Fibroblast of lung (primary cell): Measurements from ENCODE around the gene C16orf96. TPM values are rescaled to one million over a fixed set of nuclear protein-coding genes. Genes with fewer than 3 reads are reported as not detected.

Experiments
- DNase-seq, 2 donors: peaks; one replicate each; pipeline versions ENCODE4 v3.0.0 to v3.0.0-alpha.2; 2010; ENCODE audit warnings: low read depth in 2 of 2
- H2AFZ ChIP-seq: 2 replicates; pipeline ENCODE4 v1.5.1; 2012; ENCODE audit warnings: low read length, control low read depth, inconsistent platforms
- H3K27ac ChIP-seq: 2 replicates; pipeline ENCODE4 v1.5.1; 2011; ENCODE audit warnings: low read length, control low read depth; ENCODE audit not compliant: insufficient read depth
- H3K27me3 ChIP-seq: 2 replicates; pipeline ENCODE4 v1.5.1; 2011; ENCODE audit warnings: mild to moderate bottlenecking, low read length; ENCODE audit not compliant: control insufficient read depth, insufficient read depth
- H3K36me3 ChIP-seq: 2 replicates; pipeline ENCODE4 v1.5.1; 2011; ENCODE audit warnings: low read length; ENCODE audit not compliant: control insufficient read depth, insufficient read depth
- H3K4me1 ChIP-seq: 2 replicates; pipeline ENCODE4 v1.5.1; 2011; ENCODE audit warnings: low read length; ENCODE audit not compliant: control insufficient read depth, insufficient read depth; ENCODE audit errors: extremely low read depth
- H3K4me2 ChIP-seq: 2 replicates; pipeline ENCODE4 v1.5.1; 2011; ENCODE audit warnings: low read length, control low read depth; ENCODE audit not compliant: insufficient read depth; ENCODE audit errors: extremely low read depth
- H3K4me3 ChIP-seq, 4 experiments: fragments of 200-600 bp in 1 of 4; sonication (generic) in 1 of 4; replicated peaks in 1 of 4; 2 replicates each; pipeline ENCODE4 v1.5.1; 2011 to 2016; ENCODE audit warnings: low read length in 4 of 4, low read depth in 3 of 4, mild to moderate bottlenecking in 3 of 4, control low read depth in 2 of 4, inconsistent platforms in 1 of 4, mixed read lengths in 1 of 4; ENCODE audit not compliant: insufficient read depth in 1 of 4; ENCODE audit errors: control extremely low read depth in 1 of 4
- H3K79me2 ChIP-seq: 2 replicates; pipeline ENCODE4 v1.5.1; 2012; ENCODE audit warnings: mild to moderate bottlenecking, low read length, inconsistent platforms; ENCODE audit not compliant: control insufficient read depth, insufficient read depth
- H3K9ac ChIP-seq: 2 replicates; pipeline ENCODE4 v1.5.1; 2011; ENCODE audit warnings: mild to moderate bottlenecking, low read length, control low read depth; ENCODE audit not compliant: insufficient read depth
- H3K9me3 ChIP-seq: 2 replicates; pipeline ENCODE4 v1.5.1; 2012; ENCODE audit warnings: low read depth, low read length; ENCODE audit not compliant: control insufficient read depth, insufficient read depth
- H4K20me1 ChIP-seq: 2 replicates; pipeline ENCODE4 v1.5.1; 2011; ENCODE audit warnings: low read length; ENCODE audit not compliant: control insufficient read depth, insufficient read depth; ENCODE audit errors: extremely low read depth
- CTCF ChIP-seq, 2 donors: IDR thresholded peaks in 1 of 2; conservative IDR thresholded peaks in 1 of 2; 1 replicate in 1 of 2; 2 replicates in 1 of 2; pipeline ENCODE4 v1.5.1; 2011 to 2012; ENCODE audit warnings: low read length in 2 of 2, control low read depth in 1 of 2, inconsistent platforms in 1 of 2, low read depth in 1 of 2, mild to moderate bottlenecking in 1 of 2
- EZH2 ChIP-seq: IDR thresholded peaks from 2 replicates; pipeline ENCODE4 v1.5.1; 2012; ENCODE audit warnings: low read length, control low read depth, mild to moderate bottlenecking; ENCODE audit errors: missing control alignments
- polyA plus RNA-seq, 2 donors: library from polyadenylated mRNA; depleted of rRNA in 1 of 2; stranded (reverse) in 1 of 2; unstranded in 1 of 2; fragments of >200 nt; gene quantifications; 2 replicates each; pipeline ENCODE4 v1.2.1, GENCODE V29; 2011 to 2012; ENCODE audit warnings: missing spikeins in 1 of 2
- total RNA-seq: library from RNA; depleted of rRNA; stranded (reverse); fragments of >200 nt; gene quantifications from 2 replicates; pipeline ENCODE4 v1.2.1, GENCODE V29; 2014

C16orf96 gene
- total and polyA plus RNA-seq, 2 donors (not counting 1 experiment from before 2014, with no cell fraction given), result under 0.01 TPM; not detected in 1

- Histone ChIP-seq H4K20me1 (no peaks in the 10 kb centered on the region), H2AFZ (no peak overlapping the region), H3K4me2 (no peak overlapping the region), H3K9ac (no peak overlapping the region), H3K9me3 (no peaks in the 10 kb centered on the region), H3K4me3 (no peak overlapping the region), H3K79me2 (no peaks in the 10 kb centered on the region), H3K36me3 (peaks cover 1% of the 10 kb centered on the region), H3K4me1 (no peaks in the 10 kb centered on the region), H3K27ac (no peak overlapping the region), H3K27me3 (peaks cover 7% of the 10 kb centered on the region)
- TF ChIP-seq CTCF (conservative IDR thresholded peaks at IDR 0.05 in 1 of 2, IDR thresholded peaks at IDR 0.05 in 1 of 2; ENCODE audit: low read depth in 1 of 2, low read length in 2 of 2) (no peak), EZH2 (no peak)
- no peak for DNase-seq
These were observed 47.6 kb downstream of the C16orf96 start for GRCh38 chr16:4603624-4604170.

GRCh38 chr16:4604401-4604800, 48.3 kb downstream of the C16orf96 start:
- no peaks in the 10 kb centered on the region for H3K4me1 ChIP-seq
- DNase-seq, result no peak

GRCh38 chr16:4606354-4606753, 50.2 kb downstream of the C16orf96 start:
- TF ChIP-seq CTCF (conservative IDR thresholded peaks at IDR 0.05 in 1 of 2, IDR thresholded peaks at IDR 0.05 in 1 of 2; ENCODE audit: low read depth in 1 of 2, low read length in 2 of 2) (no peak), EZH2 (no peak)
- DNase-seq, result no peak

More at GRCh38 chr16:4604401-4604800, 48.3 kb downstream of the C16orf96 start:
- Histone ChIP-seq H2AFZ (no peak overlapping the region), H3K79me2 (no peaks in the 10 kb centered on the region), H3K27ac (no peak overlapping the region), H3K4me3 (no peak overlapping the region), H3K9me3 (no peaks in the 10 kb centered on the region), H3K4me2 (no peak overlapping the region), H3K27me3 (peaks cover 6% of the 10 kb centered on the region), H3K9ac (no peak overlapping the region), H4K20me1 (no peaks in the 10 kb centered on the region), H3K36me3 (peaks cover 5% of the 10 kb centered on the region)
- TF ChIP-seq CTCF (conservative IDR thresholded peaks at IDR 0.05 in 1 of 2, IDR thresholded peaks at IDR 0.05 in 1 of 2; ENCODE audit: low read depth in 1 of 2, low read length in 2 of 2) (no peak), EZH2 (no peak)

More at GRCh38 chr16:4606354-4606753, 50.2 kb downstream of the C16orf96 start:
- Histone ChIP-seq H3K4me1 (no peaks in the 10 kb centered on the region), H4K20me1 (no peaks in the 10 kb centered on the region), H3K9me3 (no peaks in the 10 kb centered on the region), H3K79me2 (peaks cover 2% of the 10 kb centered on the region), H3K4me3 (no peak overlapping the region), H3K4me2 (no peak overlapping the region), H3K27me3 (peaks cover 4% of the 10 kb centered on the region), H3K9ac (no peak overlapping the region), H2AFZ (no peak overlapping the region), H3K36me3 (peaks cover 5% of the 10 kb centered on the region), H3K27ac (no peak overlapping the region)
